Stomach smooth muscle (tissue), 2 donors: ENCODE measurements around the gene RASGRP2.

Source experiments
- H3K27ac ChIP-seq: one replicate; pipeline ENCODE4 v1.7.0; 2013; ENCODE audit warnings: mild to moderate bottlenecking, low read length, inconsistent platforms
- H3K27me3 ChIP-seq, 2 donors: one replicate each; pipeline ENCODE4 v1.7.0; 2013; ENCODE audit warnings: low read length in 2 of 2; ENCODE audit not compliant: insufficient read depth in 2 of 2, control insufficient read depth in 1 of 2
- H3K36me3 ChIP-seq, 2 donors: one replicate each; pipeline ENCODE4 v1.7.0; 2013; ENCODE audit warnings: low read length in 2 of 2; ENCODE audit not compliant: control insufficient read depth in 2 of 2, insufficient read depth in 2 of 2
- H3K4me1 ChIP-seq: one replicate; pipeline ENCODE4 v1.7.0; 2013; ENCODE audit warnings: low read length; ENCODE audit not compliant: control insufficient read depth, insufficient read depth
- H3K4me3 ChIP-seq, 2 donors: one replicate each; pipeline ENCODE4 v1.7.0; 2013; ENCODE audit warnings: low read length in 2 of 2
- H3K9ac ChIP-seq, 2 donors: one replicate each; pipeline ENCODE4 v1.7.0; 2013; ENCODE audit warnings: low read length in 2 of 2, mild to moderate bottlenecking in 1 of 2
- H3K9me3 ChIP-seq, 2 donors: one replicate each; pipeline ENCODE4 v1.7.0; 2013; ENCODE audit warnings: low read length in 2 of 2; ENCODE audit not compliant: control insufficient read depth in 2 of 2
- donor health status: healthy.
- donor health status: Pancreatic carcinoma.

RASGRP2 gene

GRCh38 chr11:64769283-64769682 lies 25.3 kb upstream of the RASGRP2 start:
- no peaks in the 10 kb centered on the region for H3K27me3 ChIP-seq
- H3K9ac ChIP-seq, result no peak overlapping the region
- H3K27ac ChIP-seq, result no peak overlapping the region
- H3K4me1 ChIP-seq, result peaks cover 29% of the 10 kb centered on the region
- no peaks in the 10 kb centered on the region for H3K9me3 ChIP-seq
- H3K4me3 ChIP-seq, result no peak overlapping the region
- H3K36me3 ChIP-seq, result peaks cover 84 to 86% of the 10 kb centered on the region in 2 donors

- H3K4me3 ChIP-seq, result no peak overlapping the region
- H3K36me3 ChIP-seq, result peaks cover 83 to 88% of the 10 kb centered on the region in 2 donors
- H3K27ac ChIP-seq, result peak overlapping the region; percentile 78
- H3K9ac ChIP-seq, result no peak overlapping the region
- no peaks in the 10 kb centered on the region for H3K27me3 ChIP-seq
- no peaks in the 10 kb centered on the region for H3K9me3 ChIP-seq
- H3K4me1 ChIP-seq, result peaks cover 35% of the 10 kb centered on the region
These were observed 24.4 kb upstream of the RASGRP2 start for GRCh38 chr11:64768300-64768694.

GRCh38 chr11:64767344-64768299 lies 23.7 kb upstream of the RASGRP2 start:
- peaks cover 35% of the 10 kb centered on the region for H3K4me1 ChIP-seq
- peak overlapping the region; percentile 78 for H3K27ac ChIP-seq
- no peaks in the 10 kb centered on the region for H3K9me3 ChIP-seq
- H3K4me3 ChIP-seq, result no peak overlapping the region
- peaks cover 82% of the 10 kb centered on the region in 2 donors for H3K36me3 ChIP-seq
- peak overlapping the region in 1 of 2 donors; percentile 5 for H3K9ac ChIP-seq
- no peaks in the 10 kb centered on the region for H3K27me3 ChIP-seq

- Histone ChIP-seq H3K27me3 (no peaks in the 10 kb centered on the region), H3K4me1 (peaks cover 38% of the 10 kb centered on the region), H3K36me3 (peaks cover 79 to 80% of the 10 kb centered on the region in 2 donors), H3K9ac (peak overlapping the region in 1 of 2 donors; percentile 5), H3K4me3 (no peak overlapping the region), H3K9me3 (no peaks in the 10 kb centered on the region), H3K27ac (peak overlapping the region; percentile 78)
These were observed 22.9 kb upstream of the RASGRP2 start for GRCh38 chr11:64766881-64767280.

- Histone ChIP-seq H3K9ac (no peak overlapping the region), H3K4me1 (peaks cover 44% of the 10 kb centered on the region), H3K9me3 (no peaks in the 10 kb centered on the region), H3K27me3 (no peaks in the 10 kb centered on the region), H3K4me3 (no peak overlapping the region), H3K27ac (no peak overlapping the region), H3K36me3 (peaks cover 71 to 72% of the 10 kb centered on the region in 2 donors)
These were observed 22.1 kb upstream of the RASGRP2 start for GRCh38 chr11:64765851-64766665.

- H3K27ac ChIP-seq, result no peak overlapping the region
- peaks cover 51% of the 10 kb centered on the region for H3K4me1 ChIP-seq
- H3K4me3 ChIP-seq, result no peak overlapping the region
- no peaks in the 10 kb centered on the region for H3K9me3 ChIP-seq
- no peaks in the 10 kb centered on the region for H3K27me3 ChIP-seq
- H3K9ac ChIP-seq, result no peak overlapping the region
- peaks cover 64 to 66% of the 10 kb centered on the region in 2 donors for H3K36me3 ChIP-seq
These were observed 21.4 kb upstream of the RASGRP2 start for GRCh38 chr11:64765291-64765850.

GRCh38 chr11:64764753-64765152 lies 20.8 kb upstream of the RASGRP2 start:
- Histone ChIP-seq H3K9me3 (no peaks in the 10 kb centered on the region), H3K4me1 (peaks cover 57% of the 10 kb centered on the region), H3K27me3 (no peaks in the 10 kb centered on the region), H3K27ac (peak overlapping the region; percentile 84), H3K36me3 (peaks cover 58 to 59% of the 10 kb centered on the region in 2 donors), H3K9ac (no peak overlapping the region), H3K4me3 (no peak overlapping the region)

GRCh38 chr11:64764040-64764611 lies 20.2 kb upstream of the RASGRP2 start:
- Histone ChIP-seq H3K9me3 (no peaks in the 10 kb centered on the region), H3K27me3 (no peaks in the 10 kb centered on the region), H3K36me3 (peaks cover 52 to 53% of the 10 kb centered on the region in 2 donors), H3K4me3 (peak overlapping the region in 1 of 2 donors; percentile 22), H3K27ac (peak overlapping the region; percentile 84), H3K4me1 (peaks cover 63% of the 10 kb centered on the region), H3K9ac (peak overlapping the region; percentile 47 to 54)

GRCh38 chr11:64763526-64764039 lies 19.6 kb upstream of the RASGRP2 start:
- H3K27me3 ChIP-seq, result no peaks in the 10 kb centered on the region
- H3K9me3 ChIP-seq, result no peaks in the 10 kb centered on the region
- peak overlapping the region; percentile 84 for H3K27ac ChIP-seq
- H3K9ac ChIP-seq, result peak overlapping the region; percentile 36 to 54
- peaks cover 69% of the 10 kb centered on the region for H3K4me1 ChIP-seq
- peaks cover 46 to 48% of the 10 kb centered on the region in 2 donors for H3K36me3 ChIP-seq
- peak overlapping the region in 1 of 2 donors; percentile 22 for H3K4me3 ChIP-seq
